GM15510 (cell line): ENCODE data around the gene PIGU.

ENCODE experiments used
- POLR2A ChIP-seq: IDR thresholded peaks from 3 replicates; pipeline ENCODE4 v1.6.1; 2011; ENCODE audit warnings: borderline replicate concordance; ENCODE audit not compliant: insufficient read length; ENCODE audit errors: extremely low read depth

PIGU gene

GRCh38 chr20:34638532-34638931 is 38.4 kb downstream of the PIGU start:
- no peak for TF ChIP-seq POLR2A

- TF ChIP-seq POLR2A = no peak
Measured at GRCh38 chr20:34638039-34638292, 38.9 kb downstream of the PIGU start.

GRCh38 chr20:34637245-34638038 is 39.5 kb downstream of the PIGU start:
- TF ChIP-seq POLR2A = no peak

GRCh38 chr20:34636648-34637047 is 40.2 kb downstream of the PIGU start:
- no peak for TF ChIP-seq POLR2A

GRCh38 chr20:34634392-34634791 is 42.5 kb downstream of the PIGU start:
- TF ChIP-seq POLR2A = no peak

- no peak for TF ChIP-seq POLR2A
Measured at GRCh38 chr20:34632870-34633452, 43.9 kb downstream of the PIGU start.

GRCh38 chr20:34629904-34630303 is 47.0 kb downstream of the PIGU start:
- no peak for TF ChIP-seq POLR2A

GRCh38 chr20:34629342-34629741 is 47.5 kb downstream of the PIGU start:
- TF ChIP-seq POLR2A = no peak

- no peak for TF ChIP-seq POLR2A
Measured at GRCh38 chr20:34628026-34628425, 48.9 kb downstream of the PIGU start.

- TF ChIP-seq POLR2A = no peak
Measured at GRCh38 chr20:34627458-34627857, 49.4 kb downstream of the PIGU start.

- TF ChIP-seq POLR2A = no peak
Measured at GRCh38 chr20:34626992-34627391, 49.9 kb downstream of the PIGU start.

GRCh38 chr20:34624629-34625028 is 52.3 kb downstream of the PIGU start:
- no peak for TF ChIP-seq POLR2A

GRCh38 chr20:34622821-34623451 is 54.0 kb downstream of the PIGU start:
- TF ChIP-seq POLR2A = no peak

GRCh38 chr20:34621383-34622367 is 55.2 kb downstream of the PIGU start:
- TF ChIP-seq POLR2A = no peak

GRCh38 chr20:34621036-34621343 is 55.9 kb downstream of the PIGU start:
- TF ChIP-seq POLR2A = no peak

- TF ChIP-seq POLR2A = no peak
Measured at GRCh38 chr20:34618676-34619075, 58.2 kb downstream of the PIGU start.

GRCh38 chr20:34615477-34615876 is 61.4 kb downstream of the PIGU start:
- no peak for TF ChIP-seq POLR2A
